Right lobe of liver (tissue), 6 donors: Measurements from ENCODE around the gene GNAL. TPM values are rescaled to one million over a fixed set of nuclear protein-coding genes. Genes with fewer than 3 reads are reported as not detected.

Experiments used
- ATAC-seq, 4 donors: fragments of 200-7000 bp; cut with Tn5 transposase; one replicate each; pipeline ENCODE4 v1.9.1; 2020; ENCODE audit warnings: mild to moderate bottlenecking in 4 of 4, moderate library complexity in 4 of 4
- DNase-seq, 3 donors: peaks; one replicate each; pipeline ENCODE4 v3.0.0-alpha.2; 2020
- H3K27ac ChIP-seq, 3 donors: fragments of 200-600 bp; one replicate each; pipeline ENCODE4 v1.8.0; 2022
- H3K27me3 ChIP-seq, 2 donors: fragments of 200-600 bp; one replicate each; pipeline ENCODE4 v1.8.0; 2022
- H3K36me3 ChIP-seq, 4 donors: fragments of 200-600 bp; sonication (generic) in 1 of 4; one replicate each; pipeline versions ENCODE4 v1.5.1 to v1.8.0; 2017 to 2022; ENCODE audit warnings: control low read depth in 1 of 4
- H3K4me1 ChIP-seq, 4 donors: fragments of 200-600 bp; sonication (generic) in 1 of 4; one replicate each; pipeline versions ENCODE4 v1.5.1 to v1.8.0; 2017 to 2022; ENCODE audit warnings: control low read depth in 1 of 4
- H3K4me3 ChIP-seq, 3 donors: fragments of 200-600 bp; one replicate each; pipeline ENCODE4 v1.8.0; 2022
- H3K9me3 ChIP-seq, 4 donors: fragments of 200-600 bp; sonication (generic) in 1 of 4; one replicate each; pipeline versions ENCODE4 v1.5.1 to v1.8.0; 2017 to 2022; ENCODE audit warnings: control low read depth in 1 of 4
- POLR2A ChIP-seq: fragments of 450-650 bp; IDR thresholded peaks from one replicate; pipeline ENCODE4 v1.6.1; 2017; ENCODE audit warnings: antibody characterized with exemption, mild to moderate bottlenecking
- WGBS: methylation state at CpG from one replicate; pipeline ENCODE4 v1.1.6; 2018; ENCODE audit warnings: low coverage, low lambda C conversion rate; ENCODE audit not compliant: insufficient coverage; ENCODE audit errors: missing lambda C conversion rate; 5-methylcytosine and 5-hydroxymethylcytosine counted together
- intact Hi-C, 2 donors: fragments of 100-400 bp; cut with DNase I; formaldehyde crosslinking; loops; one replicate each; pipeline versions ENCODE4 v1.11.2 to v1.14.1; 2022
- total RNA-seq, 6 experiments: library from RNA; depleted of rRNA in 2 of 6; stranded (reverse); fragments of >200 nt in 2 of 6; fragmentation: NEBNext Ultra II Directional in 3 of 6; extraction: Animal tissue kit (Norgen Biotek cat#: 25700) in 3 of 6; gene quantifications; one replicate each; pipeline versions ENCODE4 v1.1.0 to v1.2.4, GENCODE V29; 2016 to 2023
- TF ChIP-seq, protein P1 (sequence below), 4 donors: fragments of 200-600 bp in 3 of 4; fragments of 450-650 bp in 1 of 4; IDR thresholded peaks; one replicate each; pipeline versions ENCODE4 v1.5.1 to v1.8.0; 2016 to 2022; ENCODE audit warnings: antibody characterized with exemption in 4 of 4, mild to moderate bottlenecking in 2 of 4
- donor health status: DM: no; HTN: yes; CAD: no.
- donor health status: DM: no; HTN: no; CAD: no.
- donor health status: DM: no; HTN: no; CAD: no.
- donor health status: DM: no; HTN: yes; CAD: no.
- donor health status: DM: no; HTN: yes; CAD: no.

GNAL gene
- total RNA-seq, 6 experiments from 2014 or later = 0.19 to 1.9 (median 1.2) TPM

- Histone ChIP-seq H3K4me3 (no peak overlapping the region), H3K9me3 (no peaks in the 10 kb centered on the region), H3K36me3 (no peaks in the 10 kb centered on the region), H3K27me3 (no peaks in the 10 kb centered on the region), H3K27ac (no peak overlapping the region), H3K4me1 (no peaks in the 10 kb centered on the region)
- TF ChIP-seq, protein P1, sequence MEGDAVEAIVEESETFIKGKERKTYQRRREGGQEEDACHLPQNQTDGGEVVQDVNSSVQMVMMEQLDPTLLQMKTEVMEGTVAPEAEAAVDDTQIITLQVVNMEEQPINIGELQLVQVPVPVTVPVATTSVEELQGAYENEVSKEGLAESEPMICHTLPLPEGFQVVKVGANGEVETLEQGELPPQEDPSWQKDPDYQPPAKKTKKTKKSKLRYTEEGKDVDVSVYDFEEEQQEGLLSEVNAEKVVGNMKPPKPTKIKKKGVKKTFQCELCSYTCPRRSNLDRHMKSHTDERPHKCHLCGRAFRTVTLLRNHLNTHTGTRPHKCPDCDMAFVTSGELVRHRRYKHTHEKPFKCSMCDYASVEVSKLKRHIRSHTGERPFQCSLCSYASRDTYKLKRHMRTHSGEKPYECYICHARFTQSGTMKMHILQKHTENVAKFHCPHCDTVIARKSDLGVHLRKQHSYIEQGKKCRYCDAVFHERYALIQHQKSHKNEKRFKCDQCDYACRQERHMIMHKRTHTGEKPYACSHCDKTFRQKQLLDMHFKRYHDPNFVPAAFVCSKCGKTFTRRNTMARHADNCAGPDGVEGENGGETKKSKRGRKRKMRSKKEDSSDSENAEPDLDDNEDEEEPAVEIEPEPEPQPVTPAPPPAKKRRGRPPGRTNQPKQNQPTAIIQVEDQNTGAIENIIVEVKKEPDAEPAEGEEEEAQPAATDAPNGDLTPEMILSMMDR (IDR thresholded peaks at IDR 0.05) = no peak
- no peak for TF ChIP-seq POLR2A
- intact Hi-C loops = no loop called here
- WGBS = 54% methylated on average over 2 of the region's 4 CpGs
- ATAC-seq (no peak), DNase-seq (no peak)
These were observed 24.8 kb upstream of the GNAL start for GRCh38 chr18:11664286-11664685.

DNA sequence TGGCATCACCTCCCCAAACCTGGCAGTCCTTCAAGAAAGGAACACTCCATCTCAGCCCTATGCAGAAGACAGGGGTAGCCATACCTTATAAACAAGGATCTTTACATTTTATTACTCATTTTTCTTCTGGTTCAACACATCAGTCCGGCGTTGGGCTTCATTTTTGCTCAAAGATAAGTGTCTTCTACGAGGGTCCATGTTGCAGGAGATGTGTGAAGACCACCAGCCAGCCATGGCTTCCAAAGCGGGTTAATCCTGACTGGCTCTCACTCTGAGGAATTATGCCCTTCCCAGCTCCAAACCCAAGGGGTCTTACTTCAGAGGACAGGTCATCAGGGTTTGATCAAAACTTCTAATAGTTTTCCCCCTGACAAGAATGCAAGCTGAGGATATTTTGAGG, 23.9 kb upstream of the GNAL start:
- Histone ChIP-seq H3K27ac (no peak overlapping the region), H3K36me3 (no peaks in the 10 kb centered on the region), H3K4me1 (no peaks in the 10 kb centered on the region), H3K9me3 (no peaks in the 10 kb centered on the region), H3K4me3 (no peak overlapping the region), H3K27me3 (no peaks in the 10 kb centered on the region)
- no peak for TF ChIP-seq POLR2A
- TF ChIP-seq, protein P1 (IDR thresholded peaks at IDR 0.05) = no peak
- ATAC-seq = no peak
- no peak for DNase-seq
- 18% methylated on average over 4 of the region's 4 CpGs for WGBS
- intact Hi-C loops = no loop called here

GRCh38 chr18:11665587-11665986, 23.5 kb upstream of the GNAL start:
- H3K4me3 ChIP-seq = no peak overlapping the region
- H3K9me3 ChIP-seq = no peaks in the 10 kb centered on the region
- H3K27ac ChIP-seq = no peak overlapping the region
- H3K27me3 ChIP-seq = no peaks in the 10 kb centered on the region
- 60% methylated on average over 4 of the region's 4 CpGs for WGBS
- DNase-seq (no peak), ATAC-seq (no peak)
- H3K4me1 ChIP-seq = no peaks in the 10 kb centered on the region
- H3K36me3 ChIP-seq = no peaks in the 10 kb centered on the region
- TF ChIP-seq, protein P1 (IDR thresholded peaks at IDR 0.05) = no peak
- no peak for TF ChIP-seq POLR2A
- intact Hi-C loops = no loop called here

GRCh38 chr18:11666176-11666575, 22.9 kb upstream of the GNAL start:
- no peak for ATAC-seq
- 37% methylated on average over 4 of the region's 4 CpGs for WGBS
- TF ChIP-seq POLR2A = no peak
- TF ChIP-seq, protein P1 (IDR thresholded peaks at IDR 0.05) = no peak
- H3K4me1 ChIP-seq = no peaks in the 10 kb centered on the region
- no peak for DNase-seq
- no peaks in the 10 kb centered on the region for H3K36me3 ChIP-seq
- H3K9me3 ChIP-seq = no peaks in the 10 kb centered on the region
- H3K27ac ChIP-seq = no peak overlapping the region
- H3K4me3 ChIP-seq = no peak overlapping the region
- intact Hi-C loops = no loop called here
- H3K27me3 ChIP-seq = no peaks in the 10 kb centered on the region

DNA sequence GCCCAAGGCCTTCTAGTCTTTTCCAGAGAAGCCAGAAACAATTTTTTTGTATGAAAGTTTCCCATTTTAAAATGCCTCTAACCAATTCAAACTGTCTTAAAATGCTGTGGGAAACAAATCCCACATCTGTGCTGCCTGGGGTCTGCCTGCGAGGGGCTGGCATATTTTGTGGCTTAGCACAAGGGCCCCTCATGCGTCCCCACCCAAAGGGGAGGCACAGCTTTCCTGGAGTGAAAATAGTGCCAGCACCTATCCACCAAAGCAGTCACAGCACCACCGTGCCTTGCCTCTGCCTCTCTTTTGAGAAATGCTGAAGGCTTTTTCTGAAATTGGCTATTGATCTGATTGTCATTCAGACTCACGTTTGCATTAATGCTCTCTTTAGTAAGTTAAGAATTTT, 22.2 kb upstream of the GNAL start:
- H3K9me3 ChIP-seq = no peaks in the 10 kb centered on the region
- intact Hi-C loops = no loop called here
- WGBS = 53% methylated on average over 4 of the region's 4 CpGs
- H3K27me3 ChIP-seq = no peaks in the 10 kb centered on the region
- no peak overlapping the region for H3K27ac ChIP-seq
- DNase-seq = no peak
- no peaks in the 10 kb centered on the region for H3K36me3 ChIP-seq
- no peak for TF ChIP-seq POLR2A
- TF ChIP-seq, protein P1 (IDR thresholded peaks at IDR 0.05) = no peak
- ATAC-seq = no peak
- H3K4me1 ChIP-seq = no peaks in the 10 kb centered on the region
- H3K4me3 ChIP-seq = no peak overlapping the region
